Measurements from ENCODE around the gene ZNF486.
A peak's percentile ranks its signal among the peaks of the same experiment; 100 is the strongest.
"Not testable (repeated sequence)": the region's sequence is repeated elsewhere in the genome, so short reads cannot be mapped to it uniquely, and the experiment has no call there.

Gene ZNF486

DNA sequence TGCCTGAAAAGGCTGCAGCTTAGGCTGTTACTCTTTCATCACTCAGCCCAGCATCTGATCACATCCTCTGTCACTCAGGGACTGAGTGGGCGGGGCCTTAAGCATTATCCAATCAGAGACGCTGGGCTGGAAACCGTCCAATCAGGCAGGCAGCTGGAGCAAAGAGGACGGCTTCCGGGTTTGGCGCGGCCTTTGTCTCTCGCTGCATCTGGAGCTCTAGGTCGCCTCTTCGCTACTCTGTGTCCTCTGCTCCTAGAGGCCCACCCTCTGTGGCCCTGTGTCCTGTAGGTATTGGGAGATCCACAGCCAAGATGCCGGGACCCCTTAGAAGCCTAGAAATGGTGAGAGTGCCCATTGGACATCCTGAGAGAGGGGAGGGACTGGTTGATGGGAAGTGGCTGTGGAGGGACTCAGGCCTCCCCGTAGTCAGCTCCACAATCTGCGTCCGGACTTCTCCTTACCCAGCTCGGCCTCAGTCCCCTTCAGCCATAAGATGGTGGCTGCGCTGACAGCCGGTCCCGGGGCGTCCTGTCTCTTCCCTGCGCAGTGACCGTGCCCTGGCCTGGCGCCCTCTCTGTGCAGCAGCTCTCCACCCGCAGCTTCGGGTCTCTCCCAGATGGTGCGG, at the start of gene ZNF486:
TSS of gene ZNF486 (plus strand) at position 195 of the 625 bp plus-strand sequence. CDS start at position 312, 117 bp downstream.
- DNase-seq, result peak; percentile 97

DNA sequence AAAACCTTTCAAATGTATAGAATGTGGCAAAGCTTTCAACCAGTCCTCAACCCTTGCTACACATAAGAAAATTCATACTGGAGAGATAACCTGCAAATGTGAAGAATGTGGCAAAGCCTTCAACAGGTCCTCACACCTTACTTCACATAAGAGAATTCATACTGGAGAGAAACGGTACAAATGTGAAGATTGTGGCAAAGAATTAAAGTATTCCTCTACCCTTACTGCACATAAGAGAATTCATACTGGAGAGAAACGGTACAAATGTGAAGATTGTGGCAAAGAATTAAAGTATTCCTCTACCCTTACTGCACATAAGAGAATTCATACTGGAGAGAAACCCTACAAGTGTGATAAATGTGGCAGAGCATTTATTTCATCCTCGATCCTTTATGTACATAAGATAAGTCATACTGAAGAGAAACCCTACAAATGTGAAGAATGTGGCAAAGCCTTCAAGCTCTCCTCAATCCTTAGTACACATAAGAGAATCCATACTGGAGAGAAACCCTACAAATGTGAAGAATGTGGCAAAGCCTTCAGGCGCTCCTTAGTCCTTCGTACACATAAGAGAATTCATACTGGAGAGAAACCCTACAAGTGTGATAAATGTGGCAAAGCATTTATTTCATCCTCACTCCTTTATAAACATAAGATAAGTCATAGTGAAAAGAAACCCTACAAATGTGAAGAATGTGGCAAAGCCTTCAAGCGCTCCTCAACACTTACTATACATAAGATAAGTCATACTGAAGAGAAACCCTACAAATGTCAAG, 48.8 kb upstream of the ZNF486 start:
- DNase-seq, result not testable (repeated sequence)

DNA sequence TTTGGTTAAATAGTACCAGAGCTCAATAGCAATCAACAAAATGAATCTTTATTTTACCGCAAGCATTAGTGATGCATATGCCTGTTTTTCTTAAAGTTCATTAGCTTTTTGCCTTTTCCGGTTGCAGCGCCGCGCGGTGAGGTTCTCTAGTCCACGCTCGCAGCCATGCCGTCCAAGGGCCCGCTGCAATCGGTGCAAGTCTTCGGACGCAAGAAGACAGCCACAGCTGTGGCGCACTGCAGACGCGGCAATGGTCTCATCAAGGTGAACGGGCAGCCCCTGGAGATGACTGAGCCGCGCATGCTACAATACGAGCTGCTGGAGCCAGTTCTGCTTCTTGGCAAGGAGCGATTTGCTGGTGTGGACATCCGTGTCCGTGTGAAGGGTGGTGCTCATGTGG, 42.1 kb upstream of the ZNF486 start:
- DNase-seq, result no peak

DNA sequence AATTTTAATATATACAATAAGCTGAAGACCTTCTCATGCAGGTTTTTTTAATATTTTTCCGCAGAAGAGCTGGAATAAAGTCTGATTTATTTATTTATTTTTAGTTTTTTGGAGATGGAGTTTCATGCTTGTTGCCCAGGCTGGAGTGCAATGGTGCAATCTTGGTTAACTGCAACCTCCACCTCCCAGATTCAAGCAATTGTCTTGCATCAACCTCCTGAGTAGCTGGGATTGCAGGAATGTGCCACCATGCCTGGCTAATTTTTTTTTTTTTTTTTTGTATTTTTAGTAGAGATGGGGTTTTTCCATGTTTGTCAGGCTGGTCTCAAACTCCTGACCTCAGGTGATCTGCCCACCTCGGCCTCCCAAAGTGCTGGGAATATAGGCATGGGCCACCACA, 34.1 kb upstream of the ZNF486 start:
- not testable (repeated sequence) for DNase-seq

DNA sequence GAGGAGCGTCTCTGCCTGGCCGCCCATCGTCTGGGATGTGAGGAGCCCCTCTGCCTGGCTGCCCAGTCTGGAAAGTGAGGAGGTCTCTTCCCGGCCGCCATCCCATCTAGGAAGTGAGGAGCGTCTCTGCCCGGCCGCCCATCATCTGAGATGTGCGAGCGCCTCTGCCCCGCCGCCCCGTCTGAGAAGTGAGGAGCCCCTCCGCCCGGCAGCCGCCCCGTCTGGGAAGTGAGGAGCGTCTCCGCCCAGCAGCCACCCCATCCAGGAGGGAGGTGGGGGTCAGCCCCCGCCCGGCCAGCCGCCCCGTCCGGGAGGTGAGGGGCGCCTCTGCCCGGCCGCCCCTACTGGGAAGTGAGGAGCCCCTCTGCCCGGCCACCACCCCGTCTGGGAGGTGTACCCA, 29.3 kb upstream of the ZNF486 start:
- not testable (repeated sequence) for DNase-seq

DNA sequence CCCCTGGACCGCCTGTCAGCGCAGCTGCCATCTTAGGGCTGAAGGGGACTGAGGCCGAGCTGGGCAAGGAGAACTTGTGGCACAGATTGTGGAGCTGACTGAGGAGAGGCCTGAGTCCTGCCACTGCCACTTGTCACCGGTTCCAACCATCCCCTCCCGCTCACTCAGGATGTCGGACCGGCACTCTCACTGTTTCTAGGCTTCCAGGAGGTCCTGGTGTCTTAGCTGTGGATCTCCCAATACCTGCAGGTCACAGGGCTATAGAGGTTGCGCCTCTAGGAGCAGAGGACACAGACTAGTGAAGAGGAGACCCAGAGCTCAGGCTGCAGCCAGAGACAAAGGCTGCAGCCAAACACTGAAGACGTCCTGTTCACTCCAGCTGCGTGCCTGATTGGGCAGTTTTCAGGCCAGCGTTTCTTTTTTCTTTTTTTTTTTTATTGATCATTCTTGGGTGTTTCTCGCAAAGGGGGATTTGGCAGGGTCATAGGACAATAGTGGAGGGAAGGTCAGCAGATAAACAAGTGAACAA, 15.3 kb upstream of the ZNF486 start:
- no peak for DNase-seq

DNA sequence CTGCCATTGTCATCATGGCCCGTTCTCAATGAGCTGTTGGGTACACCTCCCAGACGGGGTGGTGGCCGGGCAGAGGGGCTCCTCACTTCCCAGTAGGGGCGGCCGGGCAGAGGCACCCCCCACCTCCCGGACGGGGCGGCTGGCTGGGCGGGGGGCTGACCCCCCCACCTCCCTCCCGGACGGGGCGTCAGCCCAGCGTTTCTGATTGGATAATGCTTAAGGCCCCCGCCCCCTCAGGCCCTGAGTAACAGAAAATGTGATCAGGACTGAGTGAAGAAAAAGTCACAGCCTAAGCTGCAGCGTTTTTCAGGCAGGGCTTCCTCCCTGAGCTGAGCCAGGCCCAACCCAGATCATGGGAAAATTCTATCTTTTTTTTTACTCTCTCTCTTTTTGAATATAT, 14.5 kb upstream of the ZNF486 start:
- DNase-seq, result not testable (repeated sequence)

DNA sequence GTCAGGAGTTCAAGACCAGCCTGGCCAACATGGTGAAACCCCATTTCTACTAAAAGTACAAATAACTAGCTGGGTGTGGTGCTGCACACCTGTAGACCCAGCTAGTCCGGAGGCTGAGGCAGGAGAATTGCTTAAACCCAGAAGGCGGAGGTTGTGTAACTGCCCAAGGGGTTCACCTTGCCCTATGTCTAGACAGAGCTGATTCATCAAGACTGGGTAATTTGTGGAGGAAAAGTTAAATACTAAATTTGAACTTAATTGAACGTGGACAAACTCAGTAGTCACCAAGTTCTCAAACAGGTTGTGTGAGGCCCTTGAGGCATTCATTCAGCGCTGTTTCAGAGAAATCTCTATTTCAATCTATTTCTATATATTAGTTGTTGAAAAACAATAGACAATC, 13.7 kb upstream of the ZNF486 start:
- DNase-seq, result no peak

DNA sequence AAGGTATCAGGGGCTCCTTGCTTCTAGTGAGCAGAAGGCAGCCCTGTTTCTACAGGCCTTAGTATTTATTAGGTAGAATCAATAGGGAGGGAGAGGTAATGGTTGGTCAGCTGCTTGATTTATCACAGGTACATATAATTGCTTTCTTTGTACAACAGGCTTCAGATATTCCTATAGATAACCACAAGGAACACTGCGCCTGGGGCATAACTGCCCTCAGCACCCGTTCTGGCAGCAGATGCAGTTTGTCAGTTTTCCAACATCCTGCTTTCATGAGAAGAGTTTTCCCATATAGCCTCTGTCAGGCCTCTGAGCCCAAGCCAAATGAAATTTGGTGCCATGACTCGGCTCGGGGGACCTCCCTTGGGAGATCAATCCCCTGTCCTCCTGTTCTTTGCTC, 12.4 kb upstream of the ZNF486 start:
- DNase-seq, result no peak

DNA sequence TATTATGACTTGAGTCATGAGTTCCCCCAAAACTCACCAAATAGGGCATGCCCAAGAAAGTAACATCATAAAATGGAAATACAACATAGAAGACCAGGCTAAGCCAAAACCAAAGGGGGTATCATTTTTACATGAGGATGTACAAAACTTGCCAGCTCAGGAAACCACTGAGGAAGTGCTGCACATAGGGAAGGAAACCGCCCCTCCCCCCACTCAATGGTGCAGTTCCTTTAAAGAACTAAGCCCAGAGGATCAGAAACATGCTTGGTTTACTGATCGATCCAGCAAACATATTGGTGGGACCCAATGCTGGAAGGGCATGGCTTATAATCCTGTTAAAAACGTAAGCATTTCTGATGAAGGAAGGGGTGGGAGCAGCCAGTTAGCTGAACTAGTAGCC, 4.2 kb upstream of the ZNF486 start:
- no peak for DNase-seq

DNA sequence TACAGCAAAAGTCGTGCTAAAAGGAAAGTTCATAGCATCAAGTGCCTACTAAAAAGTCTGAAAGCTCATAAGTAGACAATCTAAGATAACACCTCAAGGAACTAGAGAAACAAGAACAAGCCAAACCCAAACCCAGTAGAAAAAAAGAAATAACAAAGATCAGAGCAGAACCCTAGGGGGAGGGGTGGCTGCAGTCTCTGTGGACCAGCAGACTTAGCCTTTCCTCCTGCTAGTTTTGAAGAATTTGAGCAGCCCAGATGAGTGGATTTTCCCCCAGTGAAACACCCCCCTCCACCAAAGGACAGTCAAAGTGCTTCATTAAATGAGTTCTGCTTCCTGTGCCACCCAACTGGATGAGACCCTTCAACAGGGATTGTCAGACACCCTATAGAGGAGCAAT, 2.6 kb upstream of the ZNF486 start:
- no peak for DNase-seq

DNA sequence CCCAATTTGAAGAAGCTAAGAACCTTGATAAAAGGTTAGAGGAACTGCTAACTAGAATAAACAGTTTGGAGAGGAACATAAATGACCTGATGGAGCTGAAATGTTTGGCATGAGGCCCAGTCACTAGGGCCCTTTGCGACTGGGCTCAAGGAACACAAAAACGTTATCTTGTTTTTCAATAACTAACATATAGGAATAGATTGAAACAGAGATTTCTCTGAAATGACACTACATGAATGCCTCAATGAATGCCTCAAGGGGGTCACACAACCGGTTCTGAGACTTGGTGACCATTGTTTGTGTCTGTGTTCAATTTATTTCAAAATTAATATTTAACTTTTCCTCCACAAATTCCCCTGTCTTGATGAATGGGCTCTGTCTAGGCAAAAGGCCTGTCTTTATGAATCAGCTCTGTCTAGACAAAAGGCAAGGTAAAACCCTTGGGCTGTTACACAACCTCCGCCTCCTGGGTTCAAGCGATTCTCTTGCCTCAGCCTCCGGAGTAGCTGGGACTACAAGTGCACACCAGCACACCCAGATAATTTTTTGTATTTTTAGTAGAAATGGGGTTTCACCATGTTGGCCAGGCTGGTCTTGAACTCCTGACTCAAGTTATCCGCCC, 932 bp upstream of the ZNF486 start:
- no peak for DNase-seq

DNA sequence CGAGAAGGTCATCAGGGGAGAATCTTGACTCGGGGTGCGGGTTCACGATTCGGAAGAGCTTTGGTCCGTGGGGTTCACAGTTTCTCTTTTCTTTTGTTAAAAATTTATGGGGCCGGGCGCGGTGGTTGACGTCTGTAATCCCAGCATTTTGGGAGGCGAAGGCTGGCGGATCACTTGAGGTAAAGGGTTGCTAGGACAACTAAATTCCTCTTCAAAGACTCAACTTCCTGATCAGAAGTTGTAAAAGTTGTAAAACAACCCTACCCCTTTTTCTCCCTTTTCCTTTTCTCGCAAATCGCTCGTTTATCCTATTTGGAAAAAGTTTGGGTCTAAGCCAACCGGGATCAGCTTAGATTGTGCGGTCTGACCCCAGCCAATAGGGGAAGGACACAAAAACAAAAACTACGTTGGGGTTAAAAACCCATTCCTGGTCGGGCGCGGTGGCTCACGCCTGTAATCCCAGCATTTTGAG, 673 bp downstream of the ZNF486 start:
- peak; percentile 70 for DNase-seq

DNA sequence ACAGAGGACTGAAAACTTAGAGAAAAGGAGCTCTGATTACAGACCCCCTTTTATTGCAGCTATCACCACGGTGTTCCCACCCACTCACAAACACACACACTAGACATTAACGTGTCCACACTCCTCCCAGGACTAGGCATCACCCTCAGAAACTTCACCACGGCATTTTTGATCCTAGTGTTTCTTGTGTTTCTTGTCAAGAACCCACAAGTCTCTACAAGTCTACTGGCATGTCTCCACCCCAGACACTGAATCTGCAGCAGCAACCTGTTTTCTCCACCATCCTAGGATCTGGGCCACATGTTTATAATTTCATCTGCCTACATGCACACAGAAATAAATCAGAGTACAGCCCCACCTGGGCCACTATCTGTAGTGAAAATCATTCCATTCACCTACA, 4.3 kb downstream of the ZNF486 start:
- DNase-seq, result no peak

DNA sequence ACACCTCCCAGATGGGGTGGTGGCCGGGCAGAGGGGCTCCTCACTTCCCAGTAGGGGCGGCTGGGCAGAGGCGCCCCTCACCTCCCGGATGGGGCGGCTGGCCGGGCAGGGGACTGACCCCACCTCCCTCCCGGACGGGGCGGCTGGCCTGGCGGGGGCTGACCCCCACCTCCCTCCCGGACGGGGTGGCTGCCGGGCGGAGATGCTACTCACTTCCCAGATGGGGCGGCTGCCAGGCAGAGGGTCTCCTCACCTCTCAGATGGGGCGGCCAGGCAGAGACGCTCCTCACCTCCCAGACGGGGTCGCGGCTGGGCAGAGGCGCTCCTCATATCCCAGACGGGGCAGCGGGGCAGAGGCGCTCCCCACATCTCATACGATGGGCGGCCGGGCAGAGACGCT, 8.8 kb downstream of the ZNF486 start:
- not testable (repeated sequence) for DNase-seq

DNA sequence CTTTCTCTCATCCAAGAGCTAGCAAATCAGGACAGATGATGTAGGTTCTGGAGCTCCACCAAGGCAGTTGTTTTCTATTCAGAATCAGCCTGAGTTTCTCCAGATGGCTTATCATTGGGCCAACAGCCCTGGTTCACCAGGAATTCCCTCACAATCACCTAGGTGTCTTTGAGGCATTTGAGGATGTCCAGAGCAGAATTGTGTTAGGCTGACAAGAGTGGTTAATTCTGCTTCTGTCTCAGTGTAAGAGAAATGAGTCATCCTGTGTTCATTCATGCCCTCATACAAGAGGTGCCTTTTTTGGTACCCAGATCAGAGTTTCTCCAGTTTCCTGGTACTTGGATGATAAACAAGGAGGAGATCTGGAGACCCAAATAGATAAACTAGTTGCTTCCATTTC, 12.9 kb downstream of the ZNF486 start:
- DNase-seq, result not testable (repeated sequence)

DNA sequence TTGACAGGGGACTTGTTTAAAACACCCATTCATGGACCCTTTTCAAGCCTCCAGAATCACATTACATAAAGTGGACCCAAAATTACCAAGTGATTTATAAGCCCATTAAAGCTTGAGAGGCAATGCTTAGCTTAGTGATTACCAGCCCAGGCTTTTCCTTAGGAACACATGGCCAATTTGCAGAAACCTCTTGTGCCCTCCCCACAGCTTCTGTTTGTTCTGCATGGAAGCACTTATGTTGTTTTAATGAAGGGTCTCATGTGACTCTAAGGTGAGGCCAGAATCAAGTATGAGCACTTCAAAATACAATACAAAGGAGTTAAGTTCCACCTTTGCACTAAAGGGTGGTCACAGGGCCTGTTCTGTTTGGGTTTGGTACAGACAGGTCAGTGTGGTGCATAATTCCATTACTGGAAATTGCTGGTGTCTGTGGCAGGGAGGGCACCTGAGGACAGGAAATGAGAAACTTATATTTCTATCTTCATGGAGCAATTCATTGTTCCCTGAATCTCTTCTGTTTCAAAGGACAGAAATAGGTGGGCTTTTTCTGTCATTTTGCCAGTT, 15.3 kb downstream of the ZNF486 start:
- DNase-seq, result no peak

DNA sequence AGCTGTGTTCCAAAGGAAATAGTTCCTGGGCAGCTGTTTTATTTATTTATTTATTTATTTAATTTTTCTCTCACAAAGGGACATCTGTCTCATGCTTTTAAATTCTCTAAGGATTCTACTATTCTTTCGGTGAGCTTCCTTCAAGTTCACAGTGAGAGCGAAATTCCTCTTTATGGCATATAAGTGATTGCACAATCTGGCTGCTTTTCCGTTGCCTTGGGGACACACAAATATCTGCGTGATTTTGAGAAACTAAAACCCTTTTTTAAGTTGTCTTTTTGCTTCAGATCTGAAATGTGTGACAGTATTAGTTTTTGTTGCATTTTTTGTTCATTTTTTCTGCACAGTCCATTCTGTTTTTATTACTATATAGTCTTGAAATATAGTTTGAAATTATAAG, 19.2 kb downstream of the ZNF486 start:
- DNase-seq, result no peak

DNA sequence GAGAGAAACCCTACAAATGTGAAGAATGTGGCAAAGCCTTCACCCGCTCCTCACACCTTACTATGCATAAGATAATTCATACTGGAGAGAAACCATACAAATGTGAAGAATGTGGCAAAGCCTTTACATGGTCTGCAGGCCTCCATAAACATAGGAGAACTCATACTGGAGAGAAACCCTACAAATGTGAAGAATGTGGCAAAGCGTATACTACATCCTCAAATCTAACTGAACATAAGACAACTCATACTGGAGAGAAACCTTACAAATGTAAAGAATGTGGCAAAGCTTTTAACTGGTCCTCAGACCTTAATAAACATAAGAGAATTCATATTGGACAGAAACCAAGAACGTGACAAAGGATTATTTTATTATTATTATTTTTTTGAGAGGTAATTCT, 30.7 kb downstream of the ZNF486 start:
- no peak for DNase-seq

DNA sequence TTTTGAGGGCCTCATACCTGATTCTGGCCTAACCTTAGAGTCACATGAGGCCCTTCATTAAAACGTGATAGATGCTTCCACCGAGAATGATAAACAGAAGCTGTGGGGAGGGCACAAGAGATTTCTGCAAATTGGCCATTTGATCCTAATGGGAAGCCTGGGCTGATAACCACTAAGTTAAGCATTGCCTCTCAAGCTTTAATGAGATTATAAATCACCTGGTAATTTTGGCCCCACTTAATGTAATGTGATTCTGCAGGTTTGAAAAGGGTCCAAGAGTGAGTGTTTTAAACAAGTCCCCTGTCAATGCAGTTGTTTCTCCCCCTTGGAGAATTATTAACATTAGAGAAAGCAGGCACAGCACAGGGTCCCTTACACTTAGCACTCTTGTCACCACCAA, 42.0 kb downstream of the ZNF486 start:
- no peak for DNase-seq

DNA sequence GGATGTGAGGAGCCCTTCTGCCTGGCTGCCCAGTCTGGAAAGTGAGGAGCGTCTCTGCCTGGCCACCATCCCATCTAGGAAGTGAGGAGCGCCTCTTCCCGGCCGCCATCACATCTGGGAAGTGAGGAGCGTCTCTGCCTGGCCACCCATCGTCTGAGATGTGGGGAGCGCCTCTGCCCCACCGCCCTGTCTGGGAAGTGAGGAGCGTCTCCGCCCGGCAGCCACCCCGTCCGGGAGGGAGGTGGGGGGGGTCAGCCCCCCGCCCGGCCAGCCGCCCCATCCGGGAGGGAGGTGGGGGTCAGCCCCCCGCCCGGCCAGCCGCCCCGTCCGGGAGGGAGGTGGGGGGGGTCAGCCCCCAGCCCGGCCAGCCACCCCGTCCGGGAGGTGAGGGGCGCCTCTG, 47.4 kb downstream of the ZNF486 start:
- not testable (repeated sequence) for DNase-seq

DNA sequence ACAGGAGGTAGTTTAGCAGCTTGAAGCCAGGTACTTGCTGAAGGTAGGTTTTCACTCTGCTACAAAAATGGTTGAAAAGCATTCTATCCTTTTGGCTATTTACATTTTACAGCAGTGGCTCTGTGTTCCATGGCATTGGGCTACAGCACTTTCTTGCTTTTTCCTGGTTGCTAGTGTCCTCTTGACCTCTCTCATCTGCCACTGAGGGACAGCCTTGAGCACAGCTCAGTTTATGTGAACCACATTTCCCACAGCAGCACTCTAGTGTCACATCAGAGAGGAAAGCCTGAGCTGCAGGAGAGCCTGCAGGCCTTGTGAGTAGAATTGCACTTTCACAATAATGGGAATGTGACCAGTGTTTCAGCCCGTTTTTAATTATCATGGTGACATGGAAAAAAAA, 54.6 kb downstream of the ZNF486 start:
- DNase-seq, result not testable (repeated sequence)

DNA sequence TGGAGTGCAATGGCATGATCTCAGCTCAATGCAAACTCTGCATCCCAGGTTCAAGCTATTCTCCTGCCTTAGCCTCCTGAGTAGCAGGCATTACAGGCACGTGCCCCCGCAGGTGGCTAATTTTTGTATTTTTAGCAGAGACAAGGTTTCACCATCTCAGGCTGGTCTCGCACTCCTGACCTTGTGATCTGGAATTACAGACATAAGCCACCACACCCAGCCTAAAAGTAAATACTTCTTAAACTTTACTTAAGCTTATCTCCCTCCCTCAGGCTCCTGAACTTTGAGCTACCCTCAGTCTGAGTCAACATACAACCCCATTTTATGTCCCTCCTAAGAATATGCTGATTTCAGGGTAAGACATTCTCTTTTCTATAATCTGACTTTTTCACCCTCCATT, 66.1 kb downstream of the ZNF486 start:
- no peak for DNase-seq

DNA sequence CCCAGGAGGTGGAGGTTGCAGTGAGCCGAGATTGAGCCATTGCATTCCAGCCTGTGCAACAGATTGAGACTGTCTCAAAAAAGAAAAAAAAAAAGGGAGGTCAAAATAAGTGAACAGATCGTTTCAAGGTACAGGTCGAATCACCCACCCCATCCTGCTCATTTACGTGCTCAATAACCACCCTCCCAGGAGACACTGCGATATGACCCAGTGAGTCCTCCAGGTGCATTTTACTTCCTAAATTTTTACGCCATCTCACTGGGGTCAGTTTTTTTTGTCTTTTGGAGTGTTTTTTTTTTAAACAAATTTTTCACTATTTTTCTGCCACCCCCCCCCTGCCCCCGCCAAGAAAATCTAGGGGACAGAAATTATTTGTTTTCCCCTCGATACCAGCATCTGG, 68.1 kb downstream of the ZNF486 start:
- DNase-seq, result no peak
